WTC11 (cell line): ENCODE results near the gene PHC2. TPM values are rescaled to one million over a fixed set of nuclear protein-coding genes. Genes with fewer than 3 reads are reported as not detected.

Experiments used
- ATAC-seq: fragments of 200-7000 bp; cut with Tn5 transposase; 2 replicates; pipeline ENCODE4 v1.10.0; 2021; ENCODE audit warnings: mild to moderate bottlenecking, moderate library complexity
- CTCF ChIA-PET: fragments of 300-600 bp; sonication (Branson Sonifier 250); formaldehyde crosslinking; loops from one replicate; lab custom pipeline; 2021; ENCODE audit warnings: antibody characterized with exemption; lab: Charles Lee
- POLR2A ChIA-PET: fragments of 350-600 bp; sonication (Branson Sonifier 250); formaldehyde crosslinking; loops from one replicate; lab custom pipeline; 2021; ENCODE audit warnings: antibody characterized with exemption; lab: Charles Lee
- DNase-seq: peaks from one replicate; pipeline ENCODE4 v3.0.0; 2021; ENCODE audit warnings: low spot score
- H3K27ac Mint-ChIP-seq: 2 replicates; pipeline ENCODE4 v1.8.0; 2021; ENCODE audit warnings: mixed read lengths
- H3K27me3 Mint-ChIP-seq: 2 replicates; pipeline ENCODE4 v1.8.0; 2021; ENCODE audit warnings: low read depth, mild to moderate bottlenecking, moderate library complexity, mixed read lengths
- H3K36me3 Mint-ChIP-seq: 2 replicates; pipeline ENCODE4 v1.8.0; 2021; ENCODE audit warnings: mixed read lengths
- H3K4me1 Mint-ChIP-seq: 2 replicates; pipeline ENCODE4 v1.8.0; 2022; ENCODE audit warnings: mixed read lengths
- H3K4me3 Mint-ChIP-seq: 2 replicates; pipeline ENCODE4 v1.8.0; 2021; ENCODE audit warnings: mild to moderate bottlenecking, moderate library complexity, mixed read lengths
- H3K9me3 Mint-ChIP-seq: 2 replicates; pipeline ENCODE4 v1.8.0; 2021; ENCODE audit warnings: mixed read lengths
- ETV6 ChIP-seq: sonication (generic); formaldehyde crosslinking; IDR thresholded peaks from 2 replicates; pipeline ENCODE4 v1.8.1; 2022; ENCODE audit warnings: mild to moderate bottlenecking, missing genetic modification reagents
- FOXK1 ChIP-seq: sonication (generic); formaldehyde crosslinking; IDR thresholded peaks from 2 replicates; pipeline ENCODE4 v1.8.0; 2022; ENCODE audit warnings: mild to moderate bottlenecking, moderate library complexity, missing genetic modification reagents
- GRHL2 ChIP-seq: fragments of 250-450 bp; sonication (Bioruptor Pico); IDR thresholded peaks from 2 replicates; pipeline ENCODE4 v1.8.0; 2022; ENCODE audit warnings: mild to moderate bottlenecking, moderate library complexity; ENCODE audit not compliant: insufficient replicate concordance, severe bottlenecking
- JUN ChIP-seq: sonication (generic); formaldehyde crosslinking; IDR thresholded peaks from 2 replicates; pipeline ENCODE4 v1.8.0; 2023; ENCODE audit warnings: mild to moderate bottlenecking, missing genetic modification reagents
- MYBL2 ChIP-seq: sonication (generic); formaldehyde crosslinking; IDR thresholded peaks from 2 replicates; pipeline ENCODE4 v1.8.1; 2023; ENCODE audit warnings: mild to moderate bottlenecking, moderate library complexity, missing genetic modification reagents
- SMAD4 ChIP-seq: sonication (generic); formaldehyde crosslinking; IDR thresholded peaks from 2 replicates; pipeline ENCODE4 v1.8.0; 2022; ENCODE audit warnings: mild to moderate bottlenecking, missing genetic modification reagents
- SOX15 ChIP-seq: fragments of 250-450 bp; sonication (Bioruptor Pico); IDR thresholded peaks from 2 replicates; pipeline ENCODE4 v1.9.0; 2021; ENCODE audit warnings: mild to moderate bottlenecking
- USF2 ChIP-seq: sonication (generic); formaldehyde crosslinking; IDR thresholded peaks from 2 replicates; pipeline ENCODE4 v1.8.1; 2023; ENCODE audit warnings: mild to moderate bottlenecking, missing genetic modification reagents, moderate library complexity
- total RNA-seq: library from RNA; stranded (reverse); gene quantifications from 3 replicates; pipeline ENCODE4 v1.2.3, GENCODE V29; 2021
- TF ChIP-seq, protein P1 (sequence below): sonication (generic); formaldehyde crosslinking; conservative IDR thresholded peaks from 2 replicates; pipeline ENCODE4 v1.8.1; 2023; ENCODE audit warnings: mild to moderate bottlenecking, low read depth, missing genetic modification reagents, moderate library complexity
- TF ChIP-seq, protein P2 (sequence below): sonication (generic); formaldehyde crosslinking; IDR thresholded peaks from 2 replicates; pipeline ENCODE4 v1.8.0; 2022; ENCODE audit warnings: missing genetic modification reagents
- TF ChIP-seq, protein P3 (sequence below): sonication (generic); formaldehyde crosslinking; IDR thresholded peaks from 2 replicates; pipeline ENCODE4 v1.8.1; 2022; ENCODE audit warnings: low read depth, missing genetic modification reagents, borderline replicate concordance
- TF ChIP-seq, protein P4 (sequence below): fragments of 250-450 bp; sonication (Bioruptor Pico); conservative IDR thresholded peaks from 2 replicates; pipeline ENCODE4 v1.9.0; 2021; ENCODE audit warnings: mild to moderate bottlenecking

The PHC2 gene
- total RNA-seq, 1 experiment from 2014 or later: 7.0 TPM

DNA sequence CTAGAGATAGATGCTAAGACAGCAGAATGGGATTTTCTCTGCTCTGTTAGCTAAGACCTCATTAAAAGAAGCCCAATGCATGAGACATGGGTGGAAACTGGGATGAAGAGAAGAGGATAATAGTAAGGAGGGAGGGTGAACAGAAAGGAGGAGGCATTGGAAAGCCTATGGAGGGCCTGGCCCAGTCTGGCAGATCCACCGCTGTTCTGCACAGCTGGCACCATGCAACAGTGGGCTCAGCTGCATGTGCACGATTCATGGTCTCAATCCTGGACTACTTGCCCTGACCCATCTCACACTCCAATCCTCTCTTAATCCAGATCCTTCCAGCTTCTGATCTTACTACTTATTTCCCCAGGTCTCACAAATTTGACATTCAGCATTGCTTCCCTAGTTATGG is 2.2 kb downstream of the PHC2 start:
- DNase-seq (no peak), ATAC-seq (no peak)
- CTCF ChIA-PET: interaction anchor here (0.7 to 1.8 kb wide), 3 partner anchors 27 to 133 kb away, joined by 3 to 4 read pairs (median 3); no protein-coding TSS in a partner anchor
- peaks cover 16% of the 10 kb centered on the region for H3K27me3 Mint-ChIP-seq
- TF ChIP-seq JUN (CRISPR knock-in tag): no peak
- H3K36me3 Mint-ChIP-seq: peaks cover 2% of the 10 kb centered on the region; the same call in 1 of the 2 replicates
- POLR2A ChIA-PET: no interaction called here
- H3K4me3 Mint-ChIP-seq: no peak overlapping the region
- no peak overlapping the region for H3K27ac Mint-ChIP-seq
- peaks cover 6% of the 10 kb centered on the region; the same call in 1 of the 2 replicates for H3K9me3 Mint-ChIP-seq
- H3K4me1 Mint-ChIP-seq: peaks cover 13% of the 10 kb centered on the region

DNA sequence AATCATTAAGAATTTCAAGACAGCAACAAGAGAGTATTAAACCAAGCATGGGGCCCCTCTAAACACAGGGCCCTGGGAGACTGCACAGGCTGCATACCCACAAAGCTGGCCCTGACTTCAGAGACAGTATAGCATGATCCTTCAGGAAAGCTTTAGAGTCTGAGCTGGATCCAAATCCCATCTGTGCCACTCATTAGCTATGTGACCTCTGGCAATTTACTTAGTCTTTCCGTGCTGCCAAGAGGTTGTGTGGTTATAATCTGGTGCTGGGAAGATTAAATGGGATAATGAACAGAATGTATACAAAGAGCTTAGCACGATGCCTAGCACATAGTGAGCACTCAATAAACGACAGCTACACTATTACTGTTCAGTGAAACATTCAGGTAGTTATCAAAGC is 4.0 kb downstream of the PHC2 start:
- Mint-ChIP-seq H3K4me1 (peaks cover 15% of the 10 kb centered on the region), H3K9me3 (peaks cover 6% of the 10 kb centered on the region; the same call in 1 of the 2 replicates), H3K27ac (no peak overlapping the region), H3K4me3 (no peak overlapping the region), H3K36me3 (peaks cover 2% of the 10 kb centered on the region; the same call in 1 of the 2 replicates), H3K27me3 (peaks cover 8% of the 10 kb centered on the region)
- no peak for TF ChIP-seq USF2 (CRISPR knock-in tag)
- TF ChIP-seq SMAD4: no peak
- no peak for TF ChIP-seq FOXK1
- TF ChIP-seq, protein P1, sequence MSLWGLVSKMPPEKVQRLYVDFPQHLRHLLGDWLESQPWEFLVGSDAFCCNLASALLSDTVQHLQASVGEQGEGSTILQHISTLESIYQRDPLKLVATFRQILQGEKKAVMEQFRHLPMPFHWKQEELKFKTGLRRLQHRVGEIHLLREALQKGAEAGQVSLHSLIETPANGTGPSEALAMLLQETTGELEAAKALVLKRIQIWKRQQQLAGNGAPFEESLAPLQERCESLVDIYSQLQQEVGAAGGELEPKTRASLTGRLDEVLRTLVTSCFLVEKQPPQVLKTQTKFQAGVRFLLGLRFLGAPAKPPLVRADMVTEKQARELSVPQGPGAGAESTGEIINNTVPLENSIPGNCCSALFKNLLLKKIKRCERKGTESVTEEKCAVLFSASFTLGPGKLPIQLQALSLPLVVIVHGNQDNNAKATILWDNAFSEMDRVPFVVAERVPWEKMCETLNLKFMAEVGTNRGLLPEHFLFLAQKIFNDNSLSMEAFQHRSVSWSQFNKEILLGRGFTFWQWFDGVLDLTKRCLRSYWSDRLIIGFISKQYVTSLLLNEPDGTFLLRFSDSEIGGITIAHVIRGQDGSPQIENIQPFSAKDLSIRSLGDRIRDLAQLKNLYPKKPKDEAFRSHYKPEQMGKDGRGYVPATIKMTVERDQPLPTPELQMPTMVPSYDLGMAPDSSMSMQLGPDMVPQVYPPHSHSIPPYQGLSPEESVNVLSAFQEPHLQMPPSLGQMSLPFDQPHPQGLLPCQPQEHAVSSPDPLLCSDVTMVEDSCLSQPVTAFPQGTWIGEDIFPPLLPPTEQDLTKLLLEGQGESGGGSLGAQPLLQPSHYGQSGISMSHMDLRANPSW: no peak
- TF ChIP-seq, protein P2, sequence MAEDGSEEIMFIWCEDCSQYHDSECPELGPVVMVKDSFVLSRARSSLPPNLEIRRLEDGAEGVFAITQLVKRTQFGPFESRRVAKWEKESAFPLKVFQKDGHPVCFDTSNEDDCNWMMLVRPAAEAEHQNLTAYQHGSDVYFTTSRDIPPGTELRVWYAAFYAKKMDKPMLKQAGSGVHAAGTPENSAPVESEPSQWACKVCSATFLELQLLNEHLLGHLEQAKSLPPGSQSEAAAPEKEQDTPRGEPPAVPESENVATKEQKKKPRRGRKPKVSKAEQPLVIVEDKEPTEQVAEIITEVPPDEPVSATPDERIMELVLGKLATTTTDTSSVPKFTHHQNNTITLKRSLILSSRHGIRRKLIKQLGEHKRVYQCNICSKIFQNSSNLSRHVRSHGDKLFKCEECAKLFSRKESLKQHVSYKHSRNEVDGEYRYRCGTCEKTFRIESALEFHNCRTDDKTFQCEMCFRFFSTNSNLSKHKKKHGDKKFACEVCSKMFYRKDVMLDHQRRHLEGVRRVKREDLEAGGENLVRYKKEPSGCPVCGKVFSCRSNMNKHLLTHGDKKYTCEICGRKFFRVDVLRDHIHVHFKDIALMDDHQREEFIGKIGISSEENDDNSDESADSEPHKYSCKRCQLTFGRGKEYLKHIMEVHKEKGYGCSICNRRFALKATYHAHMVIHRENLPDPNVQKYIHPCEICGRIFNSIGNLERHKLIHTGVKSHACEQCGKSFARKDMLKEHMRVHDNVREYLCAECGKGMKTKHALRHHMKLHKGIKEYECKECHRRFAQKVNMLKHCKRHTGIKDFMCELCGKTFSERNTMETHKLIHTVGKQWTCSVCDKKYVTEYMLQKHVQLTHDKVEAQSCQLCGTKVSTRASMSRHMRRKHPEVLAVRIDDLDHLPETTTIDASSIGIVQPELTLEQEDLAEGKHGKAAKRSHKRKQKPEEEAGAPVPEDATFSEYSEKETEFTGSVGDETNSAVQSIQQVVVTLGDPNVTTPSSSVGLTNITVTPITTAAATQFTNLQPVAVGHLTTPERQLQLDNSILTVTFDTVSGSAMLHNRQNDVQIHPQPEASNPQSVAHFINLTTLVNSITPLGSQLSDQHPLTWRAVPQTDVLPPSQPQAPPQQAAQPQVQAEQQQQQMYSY (CRISPR knock-in tag): no peak
- TF ChIP-seq, protein P3, sequence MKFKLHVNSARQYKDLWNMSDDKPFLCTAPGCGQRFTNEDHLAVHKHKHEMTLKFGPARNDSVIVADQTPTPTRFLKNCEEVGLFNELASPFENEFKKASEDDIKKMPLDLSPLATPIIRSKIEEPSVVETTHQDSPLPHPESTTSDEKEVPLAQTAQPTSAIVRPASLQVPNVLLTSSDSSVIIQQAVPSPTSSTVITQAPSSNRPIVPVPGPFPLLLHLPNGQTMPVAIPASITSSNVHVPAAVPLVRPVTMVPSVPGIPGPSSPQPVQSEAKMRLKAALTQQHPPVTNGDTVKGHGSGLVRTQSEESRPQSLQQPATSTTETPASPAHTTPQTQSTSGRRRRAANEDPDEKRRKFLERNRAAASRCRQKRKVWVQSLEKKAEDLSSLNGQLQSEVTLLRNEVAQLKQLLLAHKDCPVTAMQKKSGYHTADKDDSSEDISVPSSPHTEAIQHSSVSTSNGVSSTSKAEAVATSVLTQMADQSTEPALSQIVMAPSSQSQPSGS (CRISPR knock-in tag): no peak
- TF ChIP-seq, protein P4, sequence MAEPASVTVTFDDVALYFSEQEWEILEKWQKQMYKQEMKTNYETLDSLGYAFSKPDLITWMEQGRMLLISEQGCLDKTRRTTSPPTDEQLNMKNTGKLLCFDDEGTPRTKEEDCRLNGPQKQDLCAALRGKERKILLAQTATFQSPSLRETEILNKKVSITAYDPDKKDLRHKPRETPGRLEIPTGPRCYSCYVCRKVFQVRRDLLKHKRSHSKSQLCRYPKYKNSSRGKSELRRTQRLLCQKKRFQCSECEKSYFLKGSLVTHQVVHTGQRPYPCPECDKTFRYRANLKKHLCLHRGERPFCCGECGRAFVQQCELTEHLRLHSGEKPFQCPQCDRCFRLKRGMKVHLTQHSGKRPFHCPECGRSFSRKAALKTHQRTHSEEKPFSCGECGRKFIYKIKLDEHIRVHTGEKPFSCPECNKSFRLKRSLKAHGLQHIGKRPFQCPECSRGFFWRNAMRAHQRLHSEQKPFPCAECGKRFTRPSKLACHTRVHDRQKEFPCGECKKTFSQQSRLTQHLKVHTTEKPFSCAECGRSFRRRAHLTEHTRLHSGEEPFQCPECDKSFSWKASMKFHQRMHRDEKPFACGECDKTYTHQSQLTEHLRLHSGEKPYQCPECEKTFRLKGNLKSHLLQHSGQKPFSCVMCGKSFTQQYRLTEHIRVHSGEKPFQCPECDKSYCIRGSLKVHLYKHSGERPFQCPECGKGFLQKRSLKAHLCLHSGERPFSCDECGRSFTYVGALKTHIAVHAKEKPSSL: no peak
- TF ChIP-seq GRHL2 (CRISPR knock-in tag): no peak
- TF ChIP-seq ETV6 (CRISPR knock-in tag): no peak
- no peak for TF ChIP-seq MYBL2 (CRISPR knock-in tag)
- no peak for TF ChIP-seq SOX15 (CRISPR knock-in tag)
- DNase-seq: no peak
- ATAC-seq: no peak
- ChIA-PET POLR2A (no interaction called here), CTCF (no interaction called here)
